GM13976 (cell line): ENCODE data around the gene FAM47E.

Experiments
- DNase-seq: peaks from one replicate; pipeline ENCODE4 v3.0.0; 2012; ENCODE audit warnings: low spot score
- CTCF ChIP-seq: IDR thresholded peaks from 2 replicates; pipeline ENCODE4 v1.5.1; 2012; ENCODE audit warnings: borderline replicate concordance, mild to moderate bottlenecking; ENCODE audit not compliant: insufficient read depth; ENCODE audit errors: extremely low read depth, missing control alignments, control extremely low read depth
- in situ Hi-C: fragments of 300-500 bp; cut with MboI; formaldehyde crosslinking; loops from one replicate; pipeline ENCODE4 v1.12.0; 2022; ENCODE audit warnings: low sequenced_read_pairs, mixed read lengths, inconsistent platforms; ENCODE audit not compliant: unreplicated experiment

The FAM47E gene

GRCh38 chr4:76246852-76247251 lies 4.7 kb upstream of the FAM47E start:
- no peak for DNase-seq
- TF ChIP-seq CTCF, result no peak
- in situ Hi-C loops, result no loop called here

- no peak for TF ChIP-seq CTCF
- no peak for DNase-seq
- in situ Hi-C loops, result no loop called here
Measured at GRCh38 chr4:76250962-76251361, 559 bp upstream of the FAM47E start.

- no peak for TF ChIP-seq CTCF
- DNase-seq, result no peak
- in situ Hi-C loops, result no loop called here
Measured at GRCh38 chr4:76252271-76252653, 741 bp downstream of the FAM47E start.

- in situ Hi-C loops, result no loop called here
- no peak for TF ChIP-seq CTCF
- no peak for DNase-seq
Measured at GRCh38 chr4:76253511-76253910, 2.0 kb downstream of the FAM47E start.

GRCh38 chr4:76256032-76256431 lies 4.5 kb downstream of the FAM47E start:
- TF ChIP-seq CTCF, result no peak
- in situ Hi-C loops, result no loop called here
- DNase-seq, result no peak

GRCh38 chr4:76256968-76257367 lies 5.4 kb downstream of the FAM47E start:
- no peak for TF ChIP-seq CTCF
- in situ Hi-C loops, result no loop called here
- DNase-seq, result no peak

GRCh38 chr4:76257824-76258223 lies 6.3 kb downstream of the FAM47E start:
- in situ Hi-C loops, result no loop called here
- TF ChIP-seq CTCF, result no peak
- no peak for DNase-seq
